A549 treated with RU486 at 1 μM for 4 hours (cell line): Measurements from ENCODE around the gene GRM2. TPM values are rescaled to one million over a fixed set of nuclear protein-coding genes. Genes with fewer than 3 reads are reported as not detected.

Experiments used
- total RNA-seq: library from RNA; stranded (reverse); fragments of 200-300 nt; extraction: Qiagen RNA extraction; gene quantifications from 5 replicates; pipeline ENCODE4 v1.2.3, GENCODE V29; 2022; ENCODE audit warnings: low read depth

The GRM2 gene
- 0.03 to 0.05 TPM in 2 of 5 replicates, not detected in the others for total RNA-seq

GRCh38 chr3:51706788-51707731, at the start of gene GRM2:
Gene GRM2 (plus strand): TSS chr3:51707068. CDS start chr3:51708984, 1,916 bp downstream.

GRCh38 chr3:51670823-51671733, 35.8 kb upstream of the GRM2 start, which contains the start of gene TEX264:
Gene TEX264 (plus strand): TSS chr3:51671252. CDS start chr3:51674305, 3,053 bp downstream.

Other genes with a start within 250 kb of the GRM2 start
- 12.3 to 14.2 TPM (median 13.2 TPM) in 5 replicates for gene DCAF1, start 207.1 kb upstream of the GRM2 start, total RNA-seq
- 3.8 to 4.8 TPM (median 4.1 TPM) in 5 replicates for gene RAD54L2, start 168.3 kb upstream of the GRM2 start, total RNA-seq
- 56.4 to 70.3 TPM (median 66.8 TPM) in 5 replicates for gene TEX264, start 35.8 kb upstream of the GRM2 start, total RNA-seq
- gene IQCF6, start 72.2 kb downstream of the GRM2 start, total RNA-seq, result not detected in 5 replicates
- not detected in 5 replicates for gene IQCF2, start 154.5 kb downstream of the GRM2 start, total RNA-seq
- gene IQCF5, start 168.5 kb downstream of the GRM2 start, total RNA-seq, result not detected in 5 replicates
- gene IQCF1, start 196.3 kb downstream of the GRM2 start, total RNA-seq, result not detected in 5 replicates
- 36.4 to 52.7 TPM (median 48.3 TPM) in 5 replicates for gene RRP9, start 234.8 kb downstream of the GRM2 start, total RNA-seq
- 8.5 to 10.2 TPM (median 9.8 TPM) in 5 replicates for gene PARP3, start 235.3 kb downstream of the GRM2 start, total RNA-seq
- not detected in 5 replicates for gene GPR62, start 248.3 kb downstream of the GRM2 start, total RNA-seq